Caco-2 (cell line): Measurements from ENCODE around the gene CDK10. TPM values are rescaled to one million over a fixed set of nuclear protein-coding genes. Genes with fewer than 3 reads are reported as not detected.
"Not testable (repeated sequence)": the region's sequence is repeated elsewhere in the genome, so short reads cannot be mapped to it uniquely, and the experiment has no call there.

ENCODE experiments used
- BruUV-seq: library from RNA; stranded (reverse); fragments of 400-500 nt; replicated peaks from 2 replicates; lab custom pipeline; 2021; lab: Mats Ljungman, UMichigan
- CTCF ChIA-PET: fragments of 300-600 bp; sonication (Branson Sonifier 250); formaldehyde crosslinking; loops from one replicate; lab custom pipeline; 2022; ENCODE audit warnings: antibody characterized with exemption; lab: Charles Lee
- POLR2A ChIA-PET: fragments of 300-600 bp; sonication (Branson Sonifier 250); formaldehyde crosslinking; loops from one replicate; lab custom pipeline; 2022; ENCODE audit warnings: antibody characterized with exemption; lab: Charles Lee
- DNase-seq, 2 experiments: peaks; one replicate each; pipeline versions ENCODE4 v3.0.0 to v3.0.0-alpha.2; 2020 to 2022
- H3K27me3 ChIP-seq: replicated peaks from 2 replicates; pipeline ENCODE4 v1.6.0; 2011; ENCODE audit warnings: low read length; ENCODE audit not compliant: control insufficient read depth, insufficient read depth
- H3K36me3 ChIP-seq: 2 replicates; pipeline ENCODE4 v1.5.1; 2011; ENCODE audit warnings: low read length; ENCODE audit not compliant: control insufficient read depth, insufficient read depth
- H3K4me1 ChIP-seq: fragments of 250-450 bp; sonication (Bioruptor Pico); 2 replicates; pipeline ENCODE4 v1.5.1; 2020; ENCODE audit warnings: mild to moderate bottlenecking
- H3K4me3 ChIP-seq: 2 replicates; pipeline ENCODE4 v1.5.1; 2011; ENCODE audit warnings: low read depth, mild to moderate bottlenecking, control low read depth, low read length
- H3K9me3 ChIP-seq: fragments of 250-450 bp; sonication (Bioruptor Pico); 2 replicates; pipeline ENCODE4 v1.5.1; 2020; ENCODE audit warnings: mild to moderate bottlenecking, moderate library complexity
- H3K27ac Mint-ChIP-seq: one replicate; pipeline ENCODE4 v1.8.0; 2022; ENCODE audit warnings: mixed read lengths; ENCODE audit not compliant: unreplicated experiment
- H3K27me3 Mint-ChIP-seq: one replicate; pipeline ENCODE4 v1.8.0; 2022; ENCODE audit warnings: mixed read lengths; ENCODE audit not compliant: insufficient read depth, unreplicated experiment
- H3K36me3 Mint-ChIP-seq: one replicate; pipeline ENCODE4 v1.8.0; 2022; ENCODE audit warnings: mild to moderate bottlenecking, mixed read lengths; ENCODE audit not compliant: insufficient read depth, unreplicated experiment
- H3K4me1 Mint-ChIP-seq: one replicate; pipeline ENCODE4 v1.8.0; 2022; ENCODE audit warnings: low read depth, mixed read lengths; ENCODE audit not compliant: unreplicated experiment
- H3K4me3 Mint-ChIP-seq: one replicate; pipeline ENCODE4 v1.8.0; 2022; ENCODE audit warnings: mild to moderate bottlenecking, moderate library complexity, mixed read lengths; ENCODE audit not compliant: unreplicated experiment
- H3K9me3 Mint-ChIP-seq: one replicate; pipeline ENCODE4 v1.8.0; 2022; ENCODE audit warnings: mixed read lengths; ENCODE audit not compliant: unreplicated experiment
- intact Hi-C: fragments of 100-400 bp; cut with micrococcal nuclease; formaldehyde crosslinking; loops from one replicate; pipeline ENCODE4 v1.10.0; 2022; ENCODE audit not compliant: unreplicated experiment
- total RNA-seq: library from RNA; stranded (reverse); gene quantifications from 2 replicates; pipeline ENCODE4 v1.2.3, GENCODE V29; 2022
- TF ChIP-seq, protein P1 (sequence below), 2 experiments: fragments of 200-600 bp in 1 of 2; IDR thresholded peaks; 1 replicate in 1 of 2; 2 replicates in 1 of 2; pipeline versions ENCODE4 v1.5.1 to v1.8.0; 2011 to 2022; ENCODE audit warnings: antibody characterized with exemption in 1 of 2, control low read depth in 1 of 2, inconsistent platforms in 1 of 2, low read depth in 1 of 2, low read length in 1 of 2, mild to moderate bottlenecking in 1 of 2, moderate library complexity in 1 of 2; ENCODE audit not compliant: insufficient read depth in 1 of 2, severe bottlenecking in 1 of 2, unreplicated experiment in 1 of 2

CDK10 gene
- total RNA-seq, 1 experiment from 2014 or later = 135 TPM

DNA sequence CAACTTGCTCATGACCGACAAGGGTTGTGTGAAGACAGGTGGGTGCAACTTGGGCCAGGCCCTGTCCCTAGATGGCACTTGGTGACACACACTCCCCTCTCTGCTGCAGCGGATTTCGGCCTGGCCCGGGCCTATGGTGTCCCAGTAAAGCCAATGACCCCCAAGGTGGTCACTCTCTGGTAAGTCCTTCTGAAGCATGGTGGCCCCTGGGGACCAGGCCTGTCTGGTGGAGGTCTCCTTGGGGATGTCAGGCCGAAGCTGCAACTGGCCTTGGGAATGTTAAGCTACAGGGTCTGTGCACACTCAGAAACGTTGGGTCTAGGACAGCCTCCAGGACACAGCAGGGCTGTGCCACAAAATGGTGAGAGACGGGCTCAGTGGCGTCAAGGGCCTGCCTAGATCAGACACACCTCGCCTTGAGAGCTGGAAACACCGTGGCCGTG lies 6.8 kb downstream of the CDK10 start:
- Mint-ChIP-seq H3K27ac (peak overlapping the region; percentile 76), H3K36me3 (peaks cover 86% of the 10 kb centered on the region), H3K4me3 (no peak overlapping the region), H3K9me3 (no peaks in the 10 kb centered on the region), H3K4me1 (no peaks in the 10 kb centered on the region), H3K27me3 (no peaks in the 10 kb centered on the region)
- DNase-seq = no peak
- no peaks in the 10 kb centered on the region for H3K9me3 ChIP-seq
- H3K4me1 ChIP-seq = peaks cover 4% of the 10 kb centered on the region
- H3K27me3 ChIP-seq = no peaks in the 10 kb centered on the region
- ChIA-PET POLR2A (no interaction called here), CTCF (no interaction called here)
- intact Hi-C loops = no loop called here
- BruUV-seq = no TSS peak
- H3K36me3 ChIP-seq = peaks cover 13% of the 10 kb centered on the region
- no peak overlapping the region for H3K4me3 ChIP-seq
- TF ChIP-seq, protein P1, sequence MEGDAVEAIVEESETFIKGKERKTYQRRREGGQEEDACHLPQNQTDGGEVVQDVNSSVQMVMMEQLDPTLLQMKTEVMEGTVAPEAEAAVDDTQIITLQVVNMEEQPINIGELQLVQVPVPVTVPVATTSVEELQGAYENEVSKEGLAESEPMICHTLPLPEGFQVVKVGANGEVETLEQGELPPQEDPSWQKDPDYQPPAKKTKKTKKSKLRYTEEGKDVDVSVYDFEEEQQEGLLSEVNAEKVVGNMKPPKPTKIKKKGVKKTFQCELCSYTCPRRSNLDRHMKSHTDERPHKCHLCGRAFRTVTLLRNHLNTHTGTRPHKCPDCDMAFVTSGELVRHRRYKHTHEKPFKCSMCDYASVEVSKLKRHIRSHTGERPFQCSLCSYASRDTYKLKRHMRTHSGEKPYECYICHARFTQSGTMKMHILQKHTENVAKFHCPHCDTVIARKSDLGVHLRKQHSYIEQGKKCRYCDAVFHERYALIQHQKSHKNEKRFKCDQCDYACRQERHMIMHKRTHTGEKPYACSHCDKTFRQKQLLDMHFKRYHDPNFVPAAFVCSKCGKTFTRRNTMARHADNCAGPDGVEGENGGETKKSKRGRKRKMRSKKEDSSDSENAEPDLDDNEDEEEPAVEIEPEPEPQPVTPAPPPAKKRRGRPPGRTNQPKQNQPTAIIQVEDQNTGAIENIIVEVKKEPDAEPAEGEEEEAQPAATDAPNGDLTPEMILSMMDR (IDR thresholded peaks at IDR 0.05; ENCODE audit: insufficient read depth in 1 of 2, low read depth in 1 of 2, low read length in 1 of 2, severe bottlenecking in 1 of 2, unreplicated experiment in 1 of 2) = no peak

DNA sequence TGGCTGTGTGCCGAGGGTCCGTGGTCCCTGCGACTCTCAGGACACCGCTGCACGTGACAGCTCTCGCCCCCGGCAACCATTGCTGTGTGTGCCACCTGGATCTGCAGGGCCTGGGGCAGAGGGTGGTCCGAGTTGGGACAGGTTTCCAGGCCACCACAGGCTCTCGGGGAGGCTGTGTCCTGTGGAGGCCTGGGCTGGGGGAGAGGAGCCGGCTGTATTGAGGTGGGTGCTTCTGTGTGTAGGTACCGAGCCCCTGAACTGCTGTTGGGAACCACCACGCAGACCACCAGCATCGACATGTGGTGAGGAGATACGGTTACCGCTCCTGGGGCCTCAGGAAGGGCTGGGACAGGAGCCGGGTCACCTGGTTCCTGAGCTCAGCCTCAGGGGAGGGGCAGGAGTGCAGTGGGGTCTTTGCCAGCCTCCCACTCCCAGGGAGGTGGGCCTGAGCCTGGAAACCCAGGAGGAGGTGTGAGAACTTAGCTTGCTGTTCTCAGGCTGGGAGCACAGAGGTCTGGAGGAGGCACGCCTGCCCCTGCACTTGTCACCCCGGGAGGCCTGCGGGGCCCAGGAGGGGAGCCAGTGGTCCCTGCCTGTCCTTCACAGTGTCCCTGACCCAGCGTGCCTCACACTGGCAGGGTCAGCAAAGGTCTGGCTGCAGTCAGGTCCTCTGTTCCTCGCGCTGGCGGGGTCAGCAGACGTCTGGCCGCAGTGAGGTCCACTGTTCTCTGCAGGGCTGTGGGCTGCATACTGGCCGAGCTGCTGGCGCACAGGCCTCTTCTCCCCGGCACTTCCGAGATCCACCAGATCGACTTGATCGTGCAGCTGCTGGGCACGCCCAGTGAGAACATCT lies 7.7 kb downstream of the CDK10 start:
- Mint-ChIP-seq H3K4me1 (peaks cover 4% of the 10 kb centered on the region), H3K9me3 (no peaks in the 10 kb centered on the region), H3K36me3 (peaks cover 90% of the 10 kb centered on the region), H3K4me3 (no peak overlapping the region), H3K27ac (peak overlapping the region; percentile 76), H3K27me3 (no peaks in the 10 kb centered on the region)
- BruUV-seq = no TSS peak
- H3K9me3 ChIP-seq = no peaks in the 10 kb centered on the region
- peaks cover 13% of the 10 kb centered on the region for H3K36me3 ChIP-seq
- POLR2A ChIA-PET = interaction anchor here (0.6 kb wide), 1 partner anchor 37 kb away, joined by 7 read pairs; no protein-coding TSS in a partner anchor
- TF ChIP-seq, protein P1 (IDR thresholded peaks at IDR 0.05; ENCODE audit: insufficient read depth in 1 of 2, low read depth in 1 of 2, low read length in 1 of 2, severe bottlenecking in 1 of 2, unreplicated experiment in 1 of 2) = no peak
- CTCF ChIA-PET = no interaction called here
- H3K4me1 ChIP-seq = no peaks in the 10 kb centered on the region
- no peaks in the 10 kb centered on the region for H3K27me3 ChIP-seq
- DNase-seq = peak in 1 of 2 experiments; percentile 46
- H3K4me3 ChIP-seq = no peak overlapping the region
- intact Hi-C loops = no loop called here

DNA sequence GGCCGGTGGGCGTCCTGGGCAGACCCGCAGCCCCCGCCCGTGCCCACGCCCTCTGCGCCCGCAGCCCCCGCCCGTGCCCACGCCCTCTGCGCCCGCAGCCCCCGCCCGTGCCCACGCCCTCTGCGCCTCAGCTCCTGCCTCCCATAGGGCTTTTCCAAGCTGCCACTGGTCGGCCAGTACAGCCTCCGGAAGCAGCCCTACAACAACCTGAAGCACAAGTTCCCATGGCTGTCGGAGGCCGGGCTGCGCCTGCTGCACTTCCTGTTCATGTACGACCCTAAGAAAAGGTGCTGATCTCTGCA lies 8.2 kb downstream of the CDK10 start:
- DNase-seq, H3K9me3 ChIP-seq, POLR2A ChIA-PET, H3K4me3 ChIP-seq, BruUV-seq, H3K4me1 ChIP-seq, H3K4me3 Mint-ChIP-seq, intact Hi-C loops, H3K27me3 ChIP-seq, H3K4me1 Mint-ChIP-seq, H3K9me3 Mint-ChIP-seq, CTCF ChIA-PET, H3K27me3 Mint-ChIP-seq: not testable (repeated sequence)
- Mint-ChIP-seq H3K27ac (peak overlapping the region; percentile 73), H3K36me3 (peaks cover 92% of the 10 kb centered on the region)
- H3K36me3 ChIP-seq = peaks cover 11% of the 10 kb centered on the region
